ENCODE measurements around the gene NEURL1B.
"Not testable (repeated sequence)": the region's sequence is repeated elsewhere in the genome, so short reads cannot be mapped to it uniquely, and the experiment has no call there.

The NEURL1B gene

GRCh38 chr5:172672681-172673080 lies 31.6 kb downstream of the NEURL1B start:
- DNase-seq (ENCODE audit: low read depth in 1 of 2, low spot score in 1 of 2): no peak
- TF ChIP-seq REST (IDR thresholded peaks at IDR 0.05; ENCODE audit: insufficient replicate concordance, low read depth) (no peak), CTCF (IDR thresholded peaks at IDR 0.05; ENCODE audit: insufficient read depth, low read length) (no peak), SPI1 (IDR thresholded peaks at IDR 0.05; ENCODE audit: borderline replicate concordance, low read depth) (no peak), POLR2AphosphoS5 (IDR thresholded peaks at IDR 0.05; ENCODE audit: low read depth) (no peak), GABPA (IDR thresholded peaks at IDR 0.05; ENCODE audit: low read depth) (no peak)
- Histone ChIP-seq H3K27me3 (ENCODE audit: insufficient read depth, poor library complexity, severe bottlenecking) (no peaks in the 10 kb centered on the region), H3K4me3 (replicated peaks; ENCODE audit: insufficient read depth, low read length) (no peak overlapping the region), H3K27ac (replicated peaks) (no peak overlapping the region)

GRCh38 chr5:172674155-172674554 lies 33.1 kb downstream of the NEURL1B start:
- H3K27ac ChIP-seq (replicated peaks): no peak overlapping the region
- no peak for DNase-seq (ENCODE audit: low read depth in 1 of 2, low spot score in 1 of 2)
- no peak for TF ChIP-seq POLR2AphosphoS5 (IDR thresholded peaks at IDR 0.05; ENCODE audit: low read depth)
- no peak for TF ChIP-seq REST (IDR thresholded peaks at IDR 0.05; ENCODE audit: insufficient replicate concordance, low read depth)
- TF ChIP-seq CTCF (IDR thresholded peaks at IDR 0.05; ENCODE audit: insufficient read depth, low read length): no peak
- no peaks in the 10 kb centered on the region for H3K27me3 ChIP-seq (ENCODE audit: insufficient read depth, poor library complexity, severe bottlenecking)
- no peak overlapping the region for H3K4me3 ChIP-seq (replicated peaks; ENCODE audit: insufficient read depth, low read length)

GRCh38 chr5:172676914-172677475 lies 35.9 kb downstream of the NEURL1B start:
- no peak overlapping the region for H3K27ac ChIP-seq (replicated peaks)
- no peak for DNase-seq (ENCODE audit: low read depth in 1 of 2, low spot score in 1 of 2)
- TF ChIP-seq REST (IDR thresholded peaks at IDR 0.05; ENCODE audit: insufficient replicate concordance, low read depth) (no peak), CTCF (IDR thresholded peaks at IDR 0.05; ENCODE audit: insufficient read depth, low read length) (no peak), POLR2AphosphoS5 (IDR thresholded peaks at IDR 0.05; ENCODE audit: low read depth) (no peak)
- no peak overlapping the region for H3K4me3 ChIP-seq (replicated peaks; ENCODE audit: insufficient read depth, low read length)
- no peaks in the 10 kb centered on the region for H3K27me3 ChIP-seq (ENCODE audit: insufficient read depth, poor library complexity, severe bottlenecking)

GRCh38 chr5:172678362-172678874 lies 37.4 kb downstream of the NEURL1B start:
- H3K27me3 ChIP-seq (ENCODE audit: insufficient read depth, poor library complexity, severe bottlenecking); H3K27ac ChIP-seq (replicated peaks); DNase-seq (ENCODE audit: low read depth in 1 of 2, low spot score in 1 of 2); H3K4me3 ChIP-seq (replicated peaks; ENCODE audit: insufficient read depth, low read length): not testable (repeated sequence)

Data from HL-60 (cell line).